Esophagus muscularis mucosa (tissue), 4 donors: Measurements from ENCODE around the gene WFDC5.

Experiments
- EP300 ChIP-seq: sonication (generic); formaldehyde crosslinking; IDR thresholded peaks from one replicate; pipeline ENCODE4 v1.6.1; 2017; ENCODE audit warnings: antibody characterized with exemption
- POLR2A ChIP-seq: fragments of 450-650 bp; IDR thresholded peaks from one replicate; pipeline ENCODE4 v1.6.1; 2017; ENCODE audit warnings: antibody characterized with exemption, moderate library complexity, mild to moderate bottlenecking, low read depth
- POLR2AphosphoS5 ChIP-seq, 2 donors: sonication (generic); formaldehyde crosslinking; IDR thresholded peaks; one replicate each; pipeline ENCODE4 v1.6.1; 2017; ENCODE audit warnings: antibody characterized with exemption in 2 of 2
- TF ChIP-seq, protein P1 (sequence below), 3 experiments: fragments of 200-600 bp in 2 of 3; fragments of 450-650 bp in 1 of 3; sonication (generic) in 2 of 3; IDR thresholded peaks; one replicate each; pipeline ENCODE4 v1.5.1; 2017 to 2019; ENCODE audit warnings: antibody characterized with exemption in 3 of 3, mild to moderate bottlenecking in 2 of 3, moderate library complexity in 1 of 3

DNA sequence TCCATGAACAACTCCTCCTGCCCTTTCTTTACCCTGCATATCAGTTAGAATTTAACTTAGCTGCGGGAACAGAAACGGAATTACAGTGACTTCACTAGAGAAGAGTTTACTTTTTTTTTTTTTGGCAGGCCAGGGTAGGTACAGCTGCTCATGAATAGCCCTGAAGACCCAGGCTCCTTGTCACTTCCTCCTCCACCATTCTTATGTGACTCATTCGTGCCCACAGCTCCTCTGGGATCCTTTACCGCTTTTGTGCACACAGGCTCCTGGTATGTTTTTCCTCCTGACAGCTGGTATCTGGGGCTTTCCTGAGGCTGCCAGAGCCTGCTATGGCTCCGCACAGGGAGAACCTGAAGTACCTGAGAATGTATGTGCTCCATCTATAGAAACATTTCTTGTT lies 10.2 kb downstream of the WFDC5 start:
- TF ChIP-seq POLR2A = no peak
- TF ChIP-seq, protein P1, sequence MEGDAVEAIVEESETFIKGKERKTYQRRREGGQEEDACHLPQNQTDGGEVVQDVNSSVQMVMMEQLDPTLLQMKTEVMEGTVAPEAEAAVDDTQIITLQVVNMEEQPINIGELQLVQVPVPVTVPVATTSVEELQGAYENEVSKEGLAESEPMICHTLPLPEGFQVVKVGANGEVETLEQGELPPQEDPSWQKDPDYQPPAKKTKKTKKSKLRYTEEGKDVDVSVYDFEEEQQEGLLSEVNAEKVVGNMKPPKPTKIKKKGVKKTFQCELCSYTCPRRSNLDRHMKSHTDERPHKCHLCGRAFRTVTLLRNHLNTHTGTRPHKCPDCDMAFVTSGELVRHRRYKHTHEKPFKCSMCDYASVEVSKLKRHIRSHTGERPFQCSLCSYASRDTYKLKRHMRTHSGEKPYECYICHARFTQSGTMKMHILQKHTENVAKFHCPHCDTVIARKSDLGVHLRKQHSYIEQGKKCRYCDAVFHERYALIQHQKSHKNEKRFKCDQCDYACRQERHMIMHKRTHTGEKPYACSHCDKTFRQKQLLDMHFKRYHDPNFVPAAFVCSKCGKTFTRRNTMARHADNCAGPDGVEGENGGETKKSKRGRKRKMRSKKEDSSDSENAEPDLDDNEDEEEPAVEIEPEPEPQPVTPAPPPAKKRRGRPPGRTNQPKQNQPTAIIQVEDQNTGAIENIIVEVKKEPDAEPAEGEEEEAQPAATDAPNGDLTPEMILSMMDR (IDR thresholded peaks at IDR 0.05) = no peak
- no peak for TF ChIP-seq EP300
- no peak for TF ChIP-seq POLR2AphosphoS5 (IDR thresholded peaks at IDR 0.05)
